Esophagus muscularis mucosa (tissue), 4 donors: ENCODE measurements around the gene SHB. TPM values are rescaled to one million over a fixed set of nuclear protein-coding genes. Genes with fewer than 3 reads are reported as not detected.
A peak's percentile ranks its signal among the peaks of the same experiment; 100 is the strongest.
"Not testable (repeated sequence)": the region's sequence is repeated elsewhere in the genome, so short reads cannot be mapped to it uniquely, and the experiment has no call there.

Experiments used
- DNase-seq: peaks from one replicate; pipeline ENCODE4 v3.0.0-alpha.2; 2017; ENCODE audit errors: extremely low spot score
- H3K27ac ChIP-seq, 4 donors: fragments of 200-600 bp; sonication (generic); replicated peaks in 1 of 4; 1 replicate in 3 of 4; 2 replicates in 1 of 4; pipeline ENCODE4 v1.5.1; 2016 to 2019; ENCODE audit warnings: mild to moderate bottlenecking in 1 of 4
- H3K27me3 ChIP-seq, 4 donors: fragments of 200-600 bp; sonication (generic); one replicate each; pipeline versions ENCODE4 v1.5.1 to v1.6.0; 2016 to 2019
- H3K36me3 ChIP-seq, 4 donors: fragments of 200-600 bp; sonication (generic); one replicate each; pipeline ENCODE4 v1.5.1; 2016 to 2019
- H3K4me1 ChIP-seq, 4 donors: fragments of 200-600 bp; sonication (generic); one replicate each; pipeline ENCODE4 v1.5.1; 2016 to 2019
- H3K4me3 ChIP-seq, 4 donors: fragments of 200-600 bp; sonication (generic); 1 replicate in 2 of 4; 2 replicates in 2 of 4; pipeline ENCODE4 v1.5.1; 2016 to 2019; ENCODE audit warnings: mild to moderate bottlenecking in 4 of 4, moderate library complexity in 1 of 4
- H3K9me3 ChIP-seq, 4 donors: fragments of 200-600 bp; sonication (generic); 1 replicate in 3 of 4; 2 replicates in 1 of 4; pipeline ENCODE4 v1.5.1; 2016 to 2019
- EP300 ChIP-seq: sonication (generic); formaldehyde crosslinking; IDR thresholded peaks from one replicate; pipeline ENCODE4 v1.6.1; 2017; ENCODE audit warnings: antibody characterized with exemption
- POLR2A ChIP-seq: fragments of 450-650 bp; IDR thresholded peaks from one replicate; pipeline ENCODE4 v1.6.1; 2017; ENCODE audit warnings: antibody characterized with exemption, moderate library complexity, mild to moderate bottlenecking, low read depth
- POLR2AphosphoS5 ChIP-seq, 2 donors: sonication (generic); formaldehyde crosslinking; IDR thresholded peaks; one replicate each; pipeline ENCODE4 v1.6.1; 2017; ENCODE audit warnings: antibody characterized with exemption in 2 of 2
- WGBS: methylation state at CpG from one replicate; pipeline ENCODE4 v1.1.5; 2018; 5-methylcytosine and 5-hydroxymethylcytosine counted together
- intact Hi-C: fragments of 100-400 bp; cut with DNase I; formaldehyde crosslinking; loops from one replicate; pipeline ENCODE4 v1.15.1; 2023
- total RNA-seq, 4 donors: library from RNA; depleted of rRNA; stranded (reverse); fragments of >200 nt; gene quantifications; one replicate each; pipeline versions ENCODE4 v1.1.0 to v1.2.1, GENCODE V29; 2016
- TF ChIP-seq, protein P1 (sequence below), 3 experiments: fragments of 200-600 bp in 2 of 3; fragments of 450-650 bp in 1 of 3; sonication (generic) in 2 of 3; IDR thresholded peaks; one replicate each; pipeline ENCODE4 v1.5.1; 2017 to 2019; ENCODE audit warnings: antibody characterized with exemption in 3 of 3, mild to moderate bottlenecking in 2 of 3, moderate library complexity in 1 of 3

SHB gene
- total RNA-seq, 4 donors from 2014 or later, result 16.6 to 21.2 (median 21.0) TPM

- TF ChIP-seq POLR2A (no peak), POLR2AphosphoS5 (IDR thresholded peaks at IDR 0.05) (no peak), EP300 (no peak)
- TF ChIP-seq, protein P1, sequence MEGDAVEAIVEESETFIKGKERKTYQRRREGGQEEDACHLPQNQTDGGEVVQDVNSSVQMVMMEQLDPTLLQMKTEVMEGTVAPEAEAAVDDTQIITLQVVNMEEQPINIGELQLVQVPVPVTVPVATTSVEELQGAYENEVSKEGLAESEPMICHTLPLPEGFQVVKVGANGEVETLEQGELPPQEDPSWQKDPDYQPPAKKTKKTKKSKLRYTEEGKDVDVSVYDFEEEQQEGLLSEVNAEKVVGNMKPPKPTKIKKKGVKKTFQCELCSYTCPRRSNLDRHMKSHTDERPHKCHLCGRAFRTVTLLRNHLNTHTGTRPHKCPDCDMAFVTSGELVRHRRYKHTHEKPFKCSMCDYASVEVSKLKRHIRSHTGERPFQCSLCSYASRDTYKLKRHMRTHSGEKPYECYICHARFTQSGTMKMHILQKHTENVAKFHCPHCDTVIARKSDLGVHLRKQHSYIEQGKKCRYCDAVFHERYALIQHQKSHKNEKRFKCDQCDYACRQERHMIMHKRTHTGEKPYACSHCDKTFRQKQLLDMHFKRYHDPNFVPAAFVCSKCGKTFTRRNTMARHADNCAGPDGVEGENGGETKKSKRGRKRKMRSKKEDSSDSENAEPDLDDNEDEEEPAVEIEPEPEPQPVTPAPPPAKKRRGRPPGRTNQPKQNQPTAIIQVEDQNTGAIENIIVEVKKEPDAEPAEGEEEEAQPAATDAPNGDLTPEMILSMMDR (IDR thresholded peaks at IDR 0.05), result no peak
- WGBS, result 96% methylated on average over 4 of the region's 4 CpGs
- Histone ChIP-seq H3K27me3 (no peaks in the 10 kb centered on the region), H3K4me3 (no peak overlapping the region), H3K4me1 (peaks cover 5 to 15% (median 8%) of the 10 kb centered on the region in 4 donors), H3K9me3 (no peaks in the 10 kb centered on the region), H3K27ac (no peak overlapping the region), H3K36me3 (no peaks in the 10 kb centered on the region)
- intact Hi-C loops, result loop anchor here (5.0 to 10.0 kb wide), 2 partner anchors 177 to 525 kb away; no protein-coding TSS in a partner anchor
- no peak for DNase-seq
Measured at GRCh38 chr9:37910271-37910670, 158.8 kb downstream of the SHB start.

GRCh38 chr9:37909836-37910235 is 159.2 kb downstream of the SHB start:
- not testable (repeated sequence) for H3K4me3 ChIP-seq, H3K27me3 ChIP-seq, DNase-seq, H3K36me3 ChIP-seq, H3K27ac ChIP-seq, H3K9me3 ChIP-seq
- intact Hi-C loops, result loop anchor here (5.0 to 10.0 kb wide), 2 partner anchors 177 to 525 kb away; no protein-coding TSS in a partner anchor
- WGBS, result 93% methylated on average over 5 of the region's 5 CpGs
- H3K4me1 ChIP-seq, result peaks cover 8 to 20% (median 12%) of the 10 kb centered on the region in 4 donors

DNA sequence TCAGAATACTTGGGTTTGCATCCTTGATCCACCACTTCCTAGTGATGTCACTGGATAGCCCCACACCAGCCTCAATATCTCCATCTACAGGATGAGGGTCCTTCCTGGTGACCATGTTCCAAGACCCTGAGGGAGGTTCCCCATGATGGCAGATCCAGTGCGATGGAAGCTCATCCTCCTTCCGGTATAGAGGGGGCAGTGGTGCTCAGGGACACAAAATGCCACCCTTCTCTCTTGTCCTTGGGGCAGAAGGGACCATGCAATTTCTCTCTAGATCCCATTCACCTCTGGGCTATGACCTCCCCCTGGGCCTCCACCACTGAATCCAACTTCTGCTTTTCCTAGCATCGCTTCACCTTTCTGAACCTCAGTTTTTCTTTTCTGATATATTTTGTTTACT is 159.7 kb downstream of the SHB start:
- 89% methylated on average over 3 of the region's 3 CpGs for WGBS
- TF ChIP-seq, protein P1 (IDR thresholded peaks at IDR 0.05), result no peak
- no peak for TF ChIP-seq POLR2A
- no peak for TF ChIP-seq POLR2AphosphoS5 (IDR thresholded peaks at IDR 0.05)
- no peak for TF ChIP-seq EP300

GRCh38 chr9:37908698-37909186 is 160.3 kb downstream of the SHB start:
- TF ChIP-seq, protein P1 (IDR thresholded peaks at IDR 0.05), result no peak
- TF ChIP-seq EP300 (no peak), POLR2A (no peak), POLR2AphosphoS5 (IDR thresholded peaks at IDR 0.05) (no peak)
- H3K27me3 ChIP-seq, result no peaks in the 10 kb centered on the region
- WGBS, result 82% methylated on average over 4 of the region's 4 CpGs
- H3K27ac ChIP-seq, result no peak overlapping the region
- H3K36me3 ChIP-seq, result no peaks in the 10 kb centered on the region
- peak; percentile 57 for DNase-seq
- intact Hi-C loops, result no loop called here
- peaks cover 9 to 20% (median 11%) of the 10 kb centered on the region in 4 donors for H3K4me1 ChIP-seq
- H3K9me3 ChIP-seq, result no peaks in the 10 kb centered on the region
- no peak overlapping the region for H3K4me3 ChIP-seq

More for the DNA sequence above, 159.7 kb downstream of the SHB start:
- H3K9me3 ChIP-seq, result no peaks in the 10 kb centered on the region
- H3K4me3 ChIP-seq, result no peak overlapping the region
- no peak for DNase-seq
- H3K27ac ChIP-seq, result no peak overlapping the region
- intact Hi-C loops, result no loop called here
- H3K4me1 ChIP-seq, result peaks cover 10 to 25% (median 15%) of the 10 kb centered on the region in 4 donors
- no peaks in the 10 kb centered on the region for H3K36me3 ChIP-seq
- no peaks in the 10 kb centered on the region for H3K27me3 ChIP-seq

DNA sequence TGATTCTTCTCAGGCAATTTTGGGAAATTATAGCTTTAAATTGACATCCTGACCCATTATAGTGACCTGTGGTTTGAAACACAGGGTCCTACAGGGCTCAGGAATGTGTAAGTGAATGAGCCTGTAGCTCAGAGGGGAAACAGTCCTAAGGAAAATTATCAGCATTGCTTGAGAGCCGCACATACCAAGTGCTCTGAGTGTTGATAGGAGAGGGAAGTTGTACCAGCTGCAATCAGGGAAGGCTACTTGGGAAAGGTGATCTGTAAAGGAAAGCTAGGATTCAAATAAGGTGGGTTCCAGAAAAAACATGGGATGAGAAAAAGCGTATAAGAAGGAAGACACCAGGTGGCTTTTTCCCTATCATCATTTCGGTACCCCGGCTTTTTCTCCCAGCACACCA is 160.7 kb downstream of the SHB start:
- no peaks in the 10 kb centered on the region for H3K9me3 ChIP-seq
- intact Hi-C loops, result no loop called here
- WGBS, result 97% methylated on average over 4 of the region's 4 CpGs
- H3K27ac ChIP-seq, result no peak overlapping the region
- peak; percentile 57 for DNase-seq
- H3K27me3 ChIP-seq, result no peaks in the 10 kb centered on the region
- H3K4me1 ChIP-seq, result peaks cover 7 to 17% (median 14%) of the 10 kb centered on the region in 4 donors
- H3K36me3 ChIP-seq, result no peaks in the 10 kb centered on the region
- TF ChIP-seq, protein P1 (IDR thresholded peaks at IDR 0.05), result no peak
- TF ChIP-seq POLR2A (no peak), POLR2AphosphoS5 (IDR thresholded peaks at IDR 0.05) (no peak), EP300 (no peak)
- no peak overlapping the region for H3K4me3 ChIP-seq
